NOMO-1 treated with DMSO at 0.1 percent for 48 hours (cell line): Measurements from ENCODE around the gene ZNF446.
"Not testable (repeated sequence)": the region's sequence is repeated elsewhere in the genome, so short reads cannot be mapped to it uniquely, and the experiment has no call there.

Experiments
- DNase-seq: peaks from one replicate; lab custom pipeline; 2025; ENCODE audit not compliant: unreplicated experiment; lab: John Stamatoyannopoulos, UW

Gene ZNF446

GRCh38 chr19:58469241-58470013, 6.7 kb upstream of the ZNF446 start:
- no peak for DNase-seq

GRCh38 chr19:58470837-58471543, 5.2 kb upstream of the ZNF446 start:
- not testable (repeated sequence) for DNase-seq

GRCh38 chr19:58471736-58472135, 4.4 kb upstream of the ZNF446 start:
- DNase-seq = no peak

GRCh38 chr19:58473775-58474174, 2.4 kb upstream of the ZNF446 start:
- no peak for DNase-seq

- DNase-seq = no peak
Measured at GRCh38 chr19:58474291-58474996, 1.7 kb upstream of the ZNF446 start.

GRCh38 chr19:58474997-58475713, 997 bp upstream of the ZNF446 start:
- no peak for DNase-seq

GRCh38 chr19:58476498-58477015, 405 bp downstream of the ZNF446 start:
- no peak for DNase-seq

- DNase-seq = no peak
Measured at GRCh38 chr19:58477130-58477529, 978 bp downstream of the ZNF446 start.

- no peak for DNase-seq
Measured at GRCh38 chr19:58477871-58478270, 1.7 kb downstream of the ZNF446 start.

- no peak for DNase-seq
Measured at GRCh38 chr19:58479303-58479702, 3.2 kb downstream of the ZNF446 start.

- no peak for DNase-seq
Measured at GRCh38 chr19:58479736-58480480, 3.8 kb downstream of the ZNF446 start.

- no peak for DNase-seq
Measured at GRCh38 chr19:58480481-58480830, 4.3 kb downstream of the ZNF446 start.

GRCh38 chr19:58480831-58481230, 4.7 kb downstream of the ZNF446 start:
- no peak for DNase-seq

GRCh38 chr19:58482372-58482771, 6.2 kb downstream of the ZNF446 start:
- no peak for DNase-seq

- DNase-seq = no peak
Measured at GRCh38 chr19:58483776-58484175, 7.6 kb downstream of the ZNF446 start.

GRCh38 chr19:58484349-58484748, 8.2 kb downstream of the ZNF446 start:
- not testable (repeated sequence) for DNase-seq

GRCh38 chr19:58491393-58491792, 15.2 kb downstream of the ZNF446 start:
- no peak for DNase-seq

- no peak for DNase-seq
Measured at GRCh38 chr19:58492265-58492664, 16.1 kb downstream of the ZNF446 start.

GRCh38 chr19:58497634-58498170, 21.6 kb downstream of the ZNF446 start:
- no peak for DNase-seq
